Right atrium auricular region (tissue), 2 donors: Measurements from ENCODE around the gene TTLL5. TPM values are rescaled to one million over a fixed set of nuclear protein-coding genes. Genes with fewer than 3 reads are reported as not detected.

Source experiments
- DNase-seq: peaks from one replicate; pipeline ENCODE4 v3.0.0-alpha.2; 2019; ENCODE audit warnings: low spot score
- H3K27ac ChIP-seq, 2 donors: fragments of 200-600 bp; sonication (generic); 1 replicate in 1 of 2; 2 replicates in 1 of 2; pipeline ENCODE4 v1.5.1; 2016 to 2019
- H3K27me3 ChIP-seq, 2 donors: fragments of 200-600 bp; sonication (generic); one replicate each; pipeline versions ENCODE4 v1.5.1 to v1.6.0; 2017 to 2019
- H3K36me3 ChIP-seq: fragments of 200-600 bp; sonication (generic); one replicate; pipeline ENCODE4 v1.5.1; 2016
- H3K4me1 ChIP-seq, 2 donors: fragments of 200-600 bp; sonication (generic); one replicate each; pipeline versions ENCODE4 v1.5.1 to v1.6.0; 2017 to 2019
- H3K4me3 ChIP-seq, 2 donors: fragments of 200-600 bp; sonication (generic); 1 replicate in 1 of 2; 2 replicates in 1 of 2; pipeline ENCODE4 v1.5.1; 2017 to 2019; ENCODE audit warnings: mild to moderate bottlenecking in 1 of 2, moderate library complexity in 1 of 2
- H3K9me3 ChIP-seq, 2 donors: fragments of 200-600 bp; sonication (generic); one replicate each; pipeline ENCODE4 v1.5.1; 2019
- CTCF ChIP-seq, 2 donors: fragments of 200-600 bp; sonication (generic); IDR thresholded peaks; one replicate each; pipeline ENCODE4 v1.5.1; 2019; ENCODE audit warnings: antibody characterized with exemption in 2 of 2
- total RNA-seq, 2 donors: library from RNA; depleted of rRNA; stranded (reverse); fragments of >200 nt; gene quantifications; one replicate each; pipeline ENCODE4 v1.1.0, GENCODE V29; 2016

TTLL5 gene
- total RNA-seq, 2 donors from 2014 or later, result 15.3 to 22.6 TPM

DNA sequence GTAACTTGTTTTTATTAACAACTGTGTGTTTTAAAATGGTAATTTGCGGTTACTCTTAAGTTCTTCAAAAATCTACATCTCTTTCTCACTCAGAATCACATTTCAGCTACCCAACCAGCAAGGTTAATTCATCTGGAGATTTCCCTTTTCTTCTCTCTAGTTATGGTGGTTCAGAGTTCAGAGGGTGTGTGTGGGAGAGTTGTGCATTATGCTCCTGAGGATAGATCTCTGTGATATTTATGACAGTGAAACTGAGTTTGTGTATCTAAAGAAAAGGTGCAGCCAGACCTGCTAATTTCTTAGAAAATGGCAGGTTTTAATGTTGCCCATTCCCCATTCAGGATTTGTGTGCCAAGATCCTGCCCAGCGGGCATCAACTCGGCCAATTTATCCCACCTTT is 73.8 kb downstream of the TTLL5 start:
- H3K4me3 ChIP-seq, result no peak overlapping the region
- DNase-seq, result no peak
- H3K27ac ChIP-seq, result no peak overlapping the region
- TF ChIP-seq CTCF (IDR thresholded peaks at IDR 0.05), result no peak
- H3K9me3 ChIP-seq, result no peaks in the 10 kb centered on the region
- H3K27me3 ChIP-seq, result no peaks in the 10 kb centered on the region
- peaks cover 9% of the 10 kb centered on the region for H3K36me3 ChIP-seq
- no peaks in the 10 kb centered on the region for H3K4me1 ChIP-seq

GRCh38 chr14:75736845-75737485 is 75.9 kb downstream of the TTLL5 start:
- no peak overlapping the region for H3K27ac ChIP-seq
- no peak for DNase-seq
- TF ChIP-seq CTCF (IDR thresholded peaks at IDR 0.05), result no peak

DNA sequence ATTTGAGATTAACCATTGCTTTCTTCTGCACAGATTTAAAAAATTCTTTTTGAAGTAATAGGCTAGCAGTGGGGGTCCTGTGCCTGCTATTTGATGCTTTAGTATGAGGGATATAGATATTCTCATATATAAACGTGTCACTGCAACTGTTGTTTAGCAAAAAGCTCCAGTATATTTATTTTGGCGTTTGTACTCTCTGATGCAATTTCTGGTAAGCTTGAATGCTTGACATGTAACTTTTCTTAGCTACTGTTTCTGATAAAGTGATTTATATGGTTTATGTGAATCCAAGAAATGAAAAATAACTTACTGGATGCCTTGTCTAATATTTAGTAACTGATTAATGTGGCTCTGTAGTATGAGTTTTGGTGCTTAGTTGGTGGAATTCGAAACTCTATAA is 77.1 kb downstream of the TTLL5 start:
- Histone ChIP-seq H3K27me3 (no peaks in the 10 kb centered on the region), H3K4me3 (no peak overlapping the region), H3K4me1 (no peaks in the 10 kb centered on the region), H3K36me3 (peaks cover 5% of the 10 kb centered on the region), H3K27ac (no peak overlapping the region), H3K9me3 (no peaks in the 10 kb centered on the region)
- no peak for DNase-seq
- TF ChIP-seq CTCF (IDR thresholded peaks at IDR 0.05), result no peak

More at GRCh38 chr14:75736845-75737485, 75.9 kb downstream of the TTLL5 start:
- H3K4me3 ChIP-seq, result no peak overlapping the region
- no peaks in the 10 kb centered on the region for H3K9me3 ChIP-seq
- H3K36me3 ChIP-seq, result peaks cover 9% of the 10 kb centered on the region
- no peaks in the 10 kb centered on the region for H3K27me3 ChIP-seq
- H3K4me1 ChIP-seq, result no peaks in the 10 kb centered on the region

DNA sequence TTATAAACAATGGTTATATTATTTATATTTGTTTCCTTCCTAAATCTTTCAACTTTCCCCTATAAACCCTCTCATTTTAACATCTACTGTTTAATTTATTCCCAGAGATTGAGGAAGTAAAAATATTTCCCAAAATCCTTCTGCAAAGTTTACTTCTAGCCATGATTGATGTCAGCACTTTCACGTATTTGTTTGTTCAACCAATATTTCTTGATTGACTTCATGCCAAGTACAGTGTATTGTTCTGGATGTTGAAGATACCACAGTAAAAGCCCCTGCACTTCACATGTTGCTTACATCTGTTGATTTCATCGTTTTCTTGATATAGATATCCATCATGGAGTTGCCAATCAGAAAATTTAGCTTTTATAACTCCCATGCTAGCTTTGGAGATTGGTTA is 81.8 kb downstream of the TTLL5 start:
- H3K36me3 ChIP-seq, result peaks cover 15% of the 10 kb centered on the region
- H3K4me1 ChIP-seq, result no peaks in the 10 kb centered on the region
- no peak for DNase-seq
- TF ChIP-seq CTCF (IDR thresholded peaks at IDR 0.05), result no peak
- H3K27ac ChIP-seq, result no peak overlapping the region
- H3K27me3 ChIP-seq, result no peaks in the 10 kb centered on the region
- no peak overlapping the region for H3K4me3 ChIP-seq
- peaks cover 0 to 15% of the 10 kb centered on the region in 2 donors for H3K9me3 ChIP-seq

DNA sequence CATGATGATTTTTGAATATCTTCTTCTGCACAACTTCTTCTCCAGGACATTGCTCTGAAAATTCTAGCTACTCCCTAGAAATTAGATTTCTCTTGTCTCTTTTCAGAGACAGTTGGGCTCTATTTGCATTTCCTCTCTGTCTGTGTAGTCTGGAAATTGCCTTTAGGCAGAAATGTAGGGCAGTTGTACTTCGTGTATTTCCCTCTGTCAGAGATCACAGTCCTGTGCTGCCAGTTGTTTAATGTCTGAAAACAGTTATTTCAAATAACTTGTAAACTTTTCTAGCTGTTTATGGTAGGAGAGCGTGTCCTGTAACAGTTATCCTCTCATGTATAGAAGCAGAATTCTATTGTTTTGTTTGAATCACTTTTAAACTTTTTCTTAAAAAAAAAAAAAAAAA is 86.9 kb downstream of the TTLL5 start:
- DNase-seq, result no peak
- no peaks in the 10 kb centered on the region for H3K4me1 ChIP-seq
- H3K27me3 ChIP-seq, result no peaks in the 10 kb centered on the region
- H3K4me3 ChIP-seq, result no peak overlapping the region
- peaks cover 0 to 15% of the 10 kb centered on the region in 2 donors for H3K9me3 ChIP-seq
- H3K27ac ChIP-seq, result no peak overlapping the region
- H3K36me3 ChIP-seq, result peaks cover 15% of the 10 kb centered on the region
- TF ChIP-seq CTCF (IDR thresholded peaks at IDR 0.05), result no peak

GRCh38 chr14:75748336-75748735 is 87.3 kb downstream of the TTLL5 start:
- DNase-seq, result no peak
- Histone ChIP-seq H3K4me3 (no peak overlapping the region), H3K27ac (no peak overlapping the region), H3K27me3 (no peaks in the 10 kb centered on the region), H3K9me3 (peaks cover 0 to 15% of the 10 kb centered on the region in 2 donors), H3K4me1 (no peaks in the 10 kb centered on the region), H3K36me3 (peaks cover 15% of the 10 kb centered on the region)
- TF ChIP-seq CTCF (IDR thresholded peaks at IDR 0.05), result no peak
